GM20000 (cell line): Measurements from ENCODE around the gene C3orf20.

ENCODE experiments used
- DNase-seq: peaks from one replicate; pipeline ENCODE4 v3.0.0; 2012; ENCODE audit warnings: low spot score
- CTCF ChIP-seq: IDR thresholded peaks from 2 replicates; pipeline ENCODE4 v1.5.1; 2012; ENCODE audit warnings: mild to moderate bottlenecking, control low read depth; ENCODE audit errors: extremely low read depth, missing control alignments

Gene C3orf20

GRCh38 chr3:14820156-14820555 is 145.2 kb downstream of the C3orf20 start:
- DNase-seq: no peak
- TF ChIP-seq CTCF: no peak

- TF ChIP-seq CTCF: no peak
- DNase-seq: no peak
Observed at GRCh38 chr3:14821151-14821550, 146.2 kb downstream of the C3orf20 start.

- no peak for DNase-seq
- TF ChIP-seq CTCF: no peak
Observed at GRCh38 chr3:14822134-14822533, 147.2 kb downstream of the C3orf20 start.
